HepG2 (cell line): ENCODE measurements around the gene DPY30. TPM values are rescaled to one million over a fixed set of nuclear protein-coding genes. Genes with fewer than 3 reads are reported as not detected.

Source experiments
- DZIP1 ChIP-seq: sonication (generic); formaldehyde crosslinking; IDR thresholded peaks from 2 replicates; pipeline ENCODE4 v1.5.0; 2020; ENCODE audit warnings: mild to moderate bottlenecking, missing genetic modification reagents
- EEA1 ChIP-seq: sonication (generic); formaldehyde crosslinking; IDR thresholded peaks from 2 replicates; pipeline ENCODE4 v1.5.1; 2020; ENCODE audit warnings: mild to moderate bottlenecking, missing genetic modification reagents, borderline replicate concordance
- MLLT10 ChIP-seq: sonication (generic); formaldehyde crosslinking; IDR thresholded peaks from 2 replicates; pipeline ENCODE4 v1.4.0; 2020; ENCODE audit warnings: missing genetic modification reagents
- NR3C1 ChIP-seq: sonication (generic); formaldehyde crosslinking; IDR thresholded peaks from 2 replicates; pipeline ENCODE4 v1.4.0; 2020; ENCODE audit warnings: missing genetic modification reagents
- PAWR ChIP-seq: sonication (generic); formaldehyde crosslinking; IDR thresholded peaks from 2 replicates; pipeline ENCODE4 v1.4.0; 2020; ENCODE audit warnings: missing genetic modification reagents, mild to moderate bottlenecking, borderline replicate concordance
- PREB ChIP-seq: sonication (generic); formaldehyde crosslinking; IDR thresholded peaks from 2 replicates; pipeline ENCODE4 v1.4.0; 2020; ENCODE audit warnings: missing genetic modification reagents
- RFX1 ChIP-seq: fragments of 450-650 bp; IDR thresholded peaks from 2 replicates; pipeline ENCODE4 v1.6.1; 2017
- STAG1 ChIP-seq: sonication (generic); formaldehyde crosslinking; IDR thresholded peaks from 2 replicates; pipeline ENCODE4 v1.4.0; 2020; ENCODE audit warnings: missing genetic modification reagents
- ZNF207 ChIP-seq: fragments of 450-650 bp; IDR thresholded peaks from 2 replicates; pipeline ENCODE4 v1.6.1; 2016; ENCODE audit warnings: antibody characterized with exemption, borderline replicate concordance
- ZNF563 ChIP-seq: sonication (generic); formaldehyde crosslinking; IDR thresholded peaks from 2 replicates; pipeline ENCODE4 v1.8.0; 2022; ENCODE audit warnings: mild to moderate bottlenecking, moderate library complexity, missing genetic modification reagents
- ZNF564 ChIP-seq: sonication (generic); formaldehyde crosslinking; IDR thresholded peaks from 2 replicates; pipeline ENCODE4 v1.8.1; 2023; ENCODE audit warnings: mild to moderate bottlenecking, missing genetic modification reagents
- ZNF629 ChIP-seq: sonication (generic); formaldehyde crosslinking; conservative IDR thresholded peaks from 2 replicates; pipeline ENCODE4 v1.5.0; 2020; ENCODE audit warnings: missing genetic modification reagents
- ZSCAN12 ChIP-seq: sonication (generic); formaldehyde crosslinking; IDR thresholded peaks from 2 replicates; pipeline ENCODE4 v1.9.0; 2021; ENCODE audit warnings: mild to moderate bottlenecking, missing genetic modification reagents
- polyA plus RNA-seq, 8 experiments: library from polyadenylated mRNA; depleted of rRNA in 3 of 8; stranded (reverse) in 7 of 8; unstranded in 1 of 8; fragments of >200 nt; fragmentation: Illumina TruSeq in 4 of 8; extraction: Trizol in 4 of 8; gene quantifications; 2 replicates each; pipeline versions ENCODE4 v1.2.1 to v1.2.3, GENCODE V29; 2011 to 2016; ENCODE audit warnings: low read depth in 4 of 8, missing spikeins in 1 of 8, mixed read lengths in 1 of 8; ENCODE audit not compliant: insufficient read depth in 1 of 8
- total RNA-seq, 5 experiments: library from RNA; depleted of rRNA; stranded (reverse); fragments of >200 nt; fragmentation: Illumina TruSeq; extraction: Trizol; gene quantifications; 2 replicates each; pipeline ENCODE4 v1.2.3, GENCODE V29; 2016; ENCODE audit warnings: low read depth in 1 of 5
- TF ChIP-seq, protein P1 (sequence below): sonication (generic); formaldehyde crosslinking; IDR thresholded peaks from 2 replicates; pipeline ENCODE4 v1.4.0; 2020; ENCODE audit warnings: missing genetic modification reagents
- TF ChIP-seq, protein P2 (sequence below): sonication (generic); formaldehyde crosslinking; IDR thresholded peaks from 2 replicates; pipeline ENCODE4 v1.9.0; 2021; ENCODE audit warnings: missing genetic modification reagents, borderline replicate concordance
- TF ChIP-seq, protein P3 (sequence below): sonication (generic); formaldehyde crosslinking; IDR thresholded peaks from 2 replicates; pipeline ENCODE4 v1.9.0; 2021; ENCODE audit warnings: missing genetic modification reagents, borderline replicate concordance
- TF ChIP-seq, protein P4 (sequence below): IDR thresholded peaks from 2 replicates; pipeline ENCODE4 v1.6.1; 2012; ENCODE audit warnings: low read depth, low read length, improper control_type of control experiment

The DPY30 gene
- total and polyA plus RNA-seq, 2 of the 13 experiments (the other 11 are each of a cell fraction or from before 2014, with no cell fraction given): 98.1 to 118 TPM

GRCh38 chr2:32063310-32064020, 23.9 kb upstream of the DPY30 start, which contains the start of gene SPAST (continued):
- TF ChIP-seq, protein P1, sequence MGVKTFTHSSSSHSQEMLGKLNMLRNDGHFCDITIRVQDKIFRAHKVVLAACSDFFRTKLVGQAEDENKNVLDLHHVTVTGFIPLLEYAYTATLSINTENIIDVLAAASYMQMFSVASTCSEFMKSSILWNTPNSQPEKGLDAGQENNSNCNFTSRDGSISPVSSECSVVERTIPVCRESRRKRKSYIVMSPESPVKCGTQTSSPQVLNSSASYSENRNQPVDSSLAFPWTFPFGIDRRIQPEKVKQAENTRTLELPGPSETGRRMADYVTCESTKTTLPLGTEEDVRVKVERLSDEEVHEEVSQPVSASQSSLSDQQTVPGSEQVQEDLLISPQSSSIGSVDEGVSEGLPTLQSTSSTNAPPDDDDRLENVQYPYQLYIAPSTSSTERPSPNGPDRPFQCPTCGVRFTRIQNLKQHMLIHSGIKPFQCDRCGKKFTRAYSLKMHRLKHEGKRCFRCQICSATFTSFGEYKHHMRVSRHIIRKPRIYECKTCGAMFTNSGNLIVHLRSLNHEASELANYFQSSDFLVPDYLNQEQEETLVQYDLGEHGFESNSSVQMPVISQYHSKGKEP (CRISPR knock-in tag): no peak
- peak; percentile 92 for TF ChIP-seq EEA1 (CRISPR knock-in tag)
- peak; percentile 96 for TF ChIP-seq ZNF563 (CRISPR knock-in tag)
- TF ChIP-seq RFX1: no peak
- no peak for TF ChIP-seq ZNF207
- TF ChIP-seq MLLT10 (CRISPR knock-in tag): no peak
- TF ChIP-seq, protein P2, sequence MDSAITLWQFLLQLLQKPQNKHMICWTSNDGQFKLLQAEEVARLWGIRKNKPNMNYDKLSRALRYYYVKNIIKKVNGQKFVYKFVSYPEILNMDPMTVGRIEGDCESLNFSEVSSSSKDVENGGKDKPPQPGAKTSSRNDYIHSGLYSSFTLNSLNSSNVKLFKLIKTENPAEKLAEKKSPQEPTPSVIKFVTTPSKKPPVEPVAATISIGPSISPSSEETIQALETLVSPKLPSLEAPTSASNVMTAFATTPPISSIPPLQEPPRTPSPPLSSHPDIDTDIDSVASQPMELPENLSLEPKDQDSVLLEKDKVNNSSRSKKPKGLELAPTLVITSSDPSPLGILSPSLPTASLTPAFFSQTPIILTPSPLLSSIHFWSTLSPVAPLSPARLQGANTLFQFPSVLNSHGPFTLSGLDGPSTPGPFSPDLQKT (CRISPR knock-in tag): no peak
- TF ChIP-seq, protein P3, sequence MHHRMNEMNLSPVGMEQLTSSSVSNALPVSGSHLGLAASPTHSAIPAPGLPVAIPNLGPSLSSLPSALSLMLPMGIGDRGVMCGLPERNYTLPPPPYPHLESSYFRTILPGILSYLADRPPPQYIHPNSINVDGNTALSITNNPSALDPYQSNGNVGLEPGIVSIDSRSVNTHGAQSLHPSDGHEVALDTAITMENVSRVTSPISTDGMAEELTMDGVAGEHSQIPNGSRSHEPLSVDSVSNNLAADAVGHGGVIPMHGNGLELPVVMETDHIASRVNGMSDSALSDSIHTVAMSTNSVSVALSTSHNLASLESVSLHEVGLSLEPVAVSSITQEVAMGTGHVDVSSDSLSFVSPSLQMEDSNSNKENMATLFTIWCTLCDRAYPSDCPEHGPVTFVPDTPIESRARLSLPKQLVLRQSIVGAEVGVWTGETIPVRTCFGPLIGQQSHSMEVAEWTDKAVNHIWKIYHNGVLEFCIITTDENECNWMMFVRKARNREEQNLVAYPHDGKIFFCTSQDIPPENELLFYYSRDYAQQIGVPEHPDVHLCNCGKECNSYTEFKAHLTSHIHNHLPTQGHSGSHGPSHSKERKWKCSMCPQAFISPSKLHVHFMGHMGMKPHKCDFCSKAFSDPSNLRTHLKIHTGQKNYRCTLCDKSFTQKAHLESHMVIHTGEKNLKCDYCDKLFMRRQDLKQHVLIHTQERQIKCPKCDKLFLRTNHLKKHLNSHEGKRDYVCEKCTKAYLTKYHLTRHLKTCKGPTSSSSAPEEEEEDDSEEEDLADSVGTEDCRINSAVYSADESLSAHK (CRISPR knock-in tag): no peak
- no peak; the same call in none of the 2 replicates for TF ChIP-seq ZSCAN12 (CRISPR knock-in tag)
- TF ChIP-seq DZIP1 (CRISPR knock-in tag): no peak
- peak; percentile 77; the same call in 1 of the 2 replicates for TF ChIP-seq ZNF564 (CRISPR knock-in tag)
- 0 out of 2 replicates have a peak, but pooled peaks have one; percentile 45 for TF ChIP-seq PAWR
- TF ChIP-seq, protein P4, sequence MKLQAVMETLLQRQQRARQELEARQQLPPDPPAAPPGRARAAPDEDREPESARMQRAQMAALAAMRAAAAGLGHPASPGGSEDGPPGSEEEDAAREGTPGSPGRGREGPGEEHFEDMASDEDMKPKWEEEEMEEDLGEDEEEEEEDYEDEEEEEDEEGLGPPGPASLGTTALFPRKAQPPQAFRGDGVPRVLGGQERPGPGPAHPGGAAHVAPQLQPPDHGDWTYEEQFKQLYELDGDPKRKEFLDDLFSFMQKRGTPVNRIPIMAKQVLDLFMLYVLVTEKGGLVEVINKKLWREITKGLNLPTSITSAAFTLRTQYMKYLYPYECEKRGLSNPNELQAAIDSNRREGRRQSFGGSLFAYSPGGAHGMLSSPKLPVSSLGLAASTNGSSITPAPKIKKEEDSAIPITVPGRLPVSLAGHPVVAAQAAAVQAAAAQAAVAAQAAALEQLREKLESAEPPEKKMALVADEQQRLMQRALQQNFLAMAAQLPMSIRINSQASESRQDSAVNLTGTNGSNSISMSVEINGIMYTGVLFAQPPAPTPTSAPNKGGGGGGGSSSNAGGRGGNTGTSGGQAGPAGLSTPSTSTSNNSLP: peak; percentile 61; the same call in 1 of the 2 replicates
- TF ChIP-seq NR3C1: no peak
- no peak for TF ChIP-seq PREB
- TF ChIP-seq STAG1: peak; percentile 19; the same call in 1 of the 2 replicates
- 0 out of 2 replicates have a peak, but pooled peaks have one; percentile 30 for TF ChIP-seq ZNF629 (CRISPR knock-in tag)
